NB4 (cell line): ENCODE results near the gene RASGRP1.

ENCODE experiments used
- CTCF ChIP-seq: IDR thresholded peaks from one replicate; pipeline ENCODE4 v1.5.1; 2012; ENCODE audit warnings: low read depth, low read length
- MAX ChIP-seq: IDR thresholded peaks from 2 replicates; pipeline ENCODE4 v1.6.1; 2011; ENCODE audit warnings: low read depth, low read length
- MYC ChIP-seq: IDR thresholded peaks from 2 replicates; pipeline ENCODE4 v1.6.1; 2011; ENCODE audit warnings: low read depth, low read length
- POLR2A ChIP-seq: IDR thresholded peaks from 2 replicates; pipeline ENCODE4 v1.6.1; 2011; ENCODE audit warnings: mild to moderate bottlenecking; ENCODE audit not compliant: insufficient read length; ENCODE audit errors: extremely low read depth

- TF ChIP-seq CTCF = no peak
- no peak for TF ChIP-seq POLR2A
- TF ChIP-seq MAX = no peak
- TF ChIP-seq MYC = no peak
These were observed 51.7 kb downstream of the RASGRP1 start for GRCh38 chr15:38512901-38513300.
